Pancreas (tissue), 10 donors: ENCODE measurements around the gene SESN1. TPM values are rescaled to one million over a fixed set of nuclear protein-coding genes. Genes with fewer than 3 reads are reported as not detected.
A peak's percentile ranks its signal among the peaks of the same experiment; 100 is the strongest.
"Not testable (repeated sequence)": the region's sequence is repeated elsewhere in the genome, so short reads cannot be mapped to it uniquely, and the experiment has no call there.

Experiments
- ATAC-seq, 4 donors: fragments of 200-7000 bp; cut with Tn5 transposase; one replicate each; pipeline versions ENCODE4 v1.8.0 to v1.9.1; 2020; ENCODE audit warnings: mild to moderate bottlenecking in 4 of 4, moderate library complexity in 4 of 4
- DNase-seq, 6 donors: peaks; one replicate each; pipeline ENCODE4 v3.0.0-alpha.2; 2020
- FAIRE-seq: peaks from 2 replicates; lab custom pipeline; 2012; peaks lifted over from hg19 to GRCh38; lab: Jason Lieb, UNC
- H3K27ac ChIP-seq, 4 donors: fragments of 200-600 bp; sonication (generic); 1 replicate in 3 of 4; 2 replicates in 1 of 4; pipeline versions ENCODE4 v1.5.0 to v1.8.0; 2020
- H3K27me3 ChIP-seq, 4 donors: fragments of 200-600 bp; one replicate each; pipeline ENCODE4 v1.8.0; 2021
- H3K36me3 ChIP-seq, 3 donors: fragments of 200-600 bp; sonication (generic) in 1 of 3; one replicate each; pipeline versions ENCODE4 v1.5.0 to v1.8.0; 2020 to 2021
- H3K4me1 ChIP-seq, 3 donors: fragments of 200-600 bp; one replicate each; pipeline ENCODE4 v1.8.0; 2021
- H3K4me3 ChIP-seq, 4 donors: fragments of 200-600 bp; sonication (generic) in 2 of 4; one replicate each; pipeline versions ENCODE4 v1.5.0 to v1.8.0; 2020 to 2021
- H3K9me3 ChIP-seq, 4 donors: fragments of 200-600 bp; one replicate each; pipeline ENCODE4 v1.8.0; 2021
- CTCF ChIP-seq, 4 donors: fragments of 200-600 bp; sonication (generic) in 3 of 4; IDR thresholded peaks; one replicate each; pipeline versions ENCODE4 v1.5.0 to v1.8.0; 2021; ENCODE audit warnings: antibody characterized with exemption in 4 of 4
- WGBS, 2 donors: extraction: QIAGEN DNeasy Blood & Tissue Kit; methylation state at CpG; one replicate each; pipeline ENCODE4 v1.1.7; 2013; 5-methylcytosine and 5-hydroxymethylcytosine counted together
- intact Hi-C, 3 donors: fragments of 100-400 bp; cut with DNase I; formaldehyde crosslinking; loops; one replicate each; pipeline versions ENCODE4 v1.11.1 to v1.14.2; 2022
- polyA plus RNA-seq, 2 donors: library from polyadenylated mRNA; stranded (reverse); fragments of 200-250 nt; gene quantifications; one replicate each; pipeline ENCODE4 v1.2.3, GENCODE V29; 2013
- total RNA-seq, 6 donors: library from RNA; stranded (reverse); fragmentation: NEBNext Ultra II Directional in 4 of 6; extraction: Animal tissue kit (Norgen Biotek cat#: 25700) in 4 of 6; gene quantifications; one replicate each; pipeline versions ENCODE4 v1.2.1 to v1.2.4, GENCODE V29; 2021 to 2023
- donor health status: healthy with polysubstance abuse.
- donor health status: DM: no; HTN: no; CAD: no; lungs with moderate emphysema.
- donor health status: DM: no; HTN: no; CAD: no.
- donor health status: control.
- donor health status: control.
- donor health status: Bipolar disorder and iron deficiency.
- donor health status: DM: yes; HTN: yes; CAD: no.
- donor health status: DM: no; HTN: no; CAD: no.
- donor health status: DM: no; HTN: no; CAD: no.
- donor health status: DM: yes; HTN: yes; CAD: no.

SESN1 gene
- total and polyA plus RNA-seq, 8 donors = 8.5 to 22.4 (median 16.8) TPM

- intact Hi-C loops = no loop called here
- ATAC-seq = no peak
- Histone ChIP-seq H3K9me3 (no peaks in the 10 kb centered on the region), H3K36me3 (no peaks in the 10 kb centered on the region), H3K27me3 (no peaks in the 10 kb centered on the region), H3K27ac (no peak overlapping the region), H3K4me1 (peaks cover 0 to 18% (median 13%) of the 10 kb centered on the region in 3 donors), H3K4me3 (no peak overlapping the region)
- no peak for TF ChIP-seq CTCF (IDR thresholded peaks at IDR 0.05)
- DNase-seq = no peak
- 81 to 89% methylated on average over 1 of the region's 1 CpG for WGBS, 2 donors
- FAIRE-seq = no peak
These were observed 5.7 kb downstream of the SESN1 start for GRCh38 chr6:109088995-109089394.

GRCh38 chr6:109087661-109088264 is 6.9 kb downstream of the SESN1 start:
- peaks cover 0 to 18% (median 9%) of the 10 kb centered on the region in 3 donors for H3K4me1 ChIP-seq
- 64 to 71% methylated on average over 5 of the region's 5 CpGs for WGBS, 2 donors
- no peaks in the 10 kb centered on the region for H3K27me3 ChIP-seq
- no peaks in the 10 kb centered on the region for H3K9me3 ChIP-seq
- no peak for TF ChIP-seq CTCF (IDR thresholded peaks at IDR 0.05)
- no peak for DNase-seq
- H3K4me3 ChIP-seq = no peak overlapping the region
- no peaks in the 10 kb centered on the region for H3K36me3 ChIP-seq
- FAIRE-seq = no peak
- peak in 1 of 4 donors; percentile 24 for ATAC-seq
- intact Hi-C loops = no loop called here
- no peak overlapping the region for H3K27ac ChIP-seq

- H3K4me1 ChIP-seq, DNase-seq, H3K27me3 ChIP-seq, H3K36me3 ChIP-seq, ATAC-seq, H3K27ac ChIP-seq, FAIRE-seq, H3K9me3 ChIP-seq, H3K4me3 ChIP-seq, intact Hi-C loops: not testable (repeated sequence)
- WGBS, 2 donors = 93% methylated on average over 8 of the region's 8 CpGs
These were observed 10.5 kb downstream of the SESN1 start for GRCh38 chr6:109084146-109084545.

GRCh38 chr6:109083657-109084056 is 11.0 kb downstream of the SESN1 start:
- FAIRE-seq = peak; percentile 73
- intact Hi-C loops = no loop called here
- Histone ChIP-seq H3K27ac (no peak overlapping the region), H3K4me1 (no peaks in the 10 kb centered on the region), H3K4me3 (no peak overlapping the region), H3K27me3 (no peaks in the 10 kb centered on the region), H3K9me3 (no peaks in the 10 kb centered on the region), H3K36me3 (no peaks in the 10 kb centered on the region)
- no peak for DNase-seq
- no peak for TF ChIP-seq CTCF (IDR thresholded peaks at IDR 0.05)
- no peak for ATAC-seq
- 87 to 91% methylated on average over 1 of the region's 1 CpG for WGBS, 2 donors

GRCh38 chr6:109082188-109082577 is 12.5 kb downstream of the SESN1 start:
- DNase-seq (no peak), FAIRE-seq (no peak), ATAC-seq (peak in 2 of 4 donors; percentile 39 to 67)
- H3K4me3 ChIP-seq = no peak overlapping the region
- H3K36me3 ChIP-seq = no peaks in the 10 kb centered on the region
- intact Hi-C loops = no loop called here
- no peaks in the 10 kb centered on the region for H3K27me3 ChIP-seq
- 77 to 90% methylated on average over 1 of the region's 1 CpG for WGBS, 2 donors
- H3K4me1 ChIP-seq = no peaks in the 10 kb centered on the region
- H3K9me3 ChIP-seq = no peaks in the 10 kb centered on the region
- H3K27ac ChIP-seq = no peak overlapping the region
- no peak for TF ChIP-seq CTCF (IDR thresholded peaks at IDR 0.05)
